A673 (cell line): Measurements from ENCODE around the gene OR2C3. TPM values are rescaled to one million over a fixed set of nuclear protein-coding genes. Genes with fewer than 3 reads are reported as not detected.

Experiments used
- BruUV-seq: library from RNA; stranded (reverse); fragments of 400-500 nt; replicated peaks from 2 replicates; lab custom pipeline; 2021; lab: Mats Ljungman, UMichigan
- CTCF ChIA-PET: fragments of 300-600 bp; sonication (Branson Sonifier 250); formaldehyde crosslinking; loops from one replicate; lab custom pipeline; 2022; ENCODE audit warnings: antibody characterized with exemption; lab: Charles Lee
- POLR2A ChIA-PET: fragments of 300-600 bp; sonication (Branson Sonifier 250); formaldehyde crosslinking; loops from one replicate; lab custom pipeline; 2022; ENCODE audit warnings: antibody characterized with exemption; ENCODE audit not compliant: low non-redundant PET; lab: Charles Lee
- DNase-seq: peaks from one replicate; pipeline ENCODE4 v3.0.0-alpha.2; 2015; ENCODE audit warnings: low spot score
- H3K27ac ChIP-seq: fragments of 200-600 bp; sonication (generic); 2 replicates; pipeline ENCODE4 v1.5.1; 2016; ENCODE audit warnings: mixed run types, low read depth, mild to moderate bottlenecking, mixed read lengths, antibody characterized with exemption, low read length; ENCODE audit not compliant: poor library complexity, severe bottlenecking
- H3K27me3 ChIP-seq: fragments of 200-600 bp; sonication (generic); replicated peaks from 2 replicates; pipeline ENCODE4 v1.6.1; 2017; ENCODE audit warnings: mixed run types, low read depth, mild to moderate bottlenecking, mixed read lengths, antibody characterized with exemption, low read length; ENCODE audit not compliant: insufficient read depth, poor library complexity
- H3K36me3 ChIP-seq: fragments of 200-600 bp; sonication (generic); 2 replicates; pipeline ENCODE4 v1.6.1; 2016; ENCODE audit warnings: mixed run types, mild to moderate bottlenecking, mixed read lengths, antibody characterized with exemption, low read length; ENCODE audit not compliant: insufficient read depth, poor library complexity, severe bottlenecking
- H3K4me1 ChIP-seq: fragments of 200-600 bp; sonication (generic); 2 replicates; pipeline ENCODE4 v1.6.1; 2017; ENCODE audit warnings: mixed run types, mild to moderate bottlenecking, mixed read lengths, antibody characterized with exemption, low read length; ENCODE audit not compliant: insufficient read depth, poor library complexity, severe bottlenecking
- H3K4me3 ChIP-seq: fragments of 200-600 bp; sonication (generic); 2 replicates; pipeline ENCODE4 v1.5.1; 2016; ENCODE audit warnings: low read depth, mixed run types, mild to moderate bottlenecking, mixed read lengths, low read length; ENCODE audit not compliant: poor library complexity, severe bottlenecking
- H3K9me3 ChIP-seq: fragments of 200-600 bp; sonication (generic); 2 replicates; pipeline ENCODE4 v1.6.1; 2016; ENCODE audit warnings: mixed run types, low read depth, mild to moderate bottlenecking, mixed read lengths, antibody characterized with exemption, low read length; ENCODE audit not compliant: poor library complexity, severe bottlenecking
- EZH2 ChIP-seq: fragments of 200-600 bp; sonication (generic); IDR thresholded peaks from 2 replicates; pipeline ENCODE4 v1.6.1; 2017; ENCODE audit warnings: borderline replicate concordance, low read depth, mild to moderate bottlenecking, mixed read lengths, antibody characterized with exemption, low read length; ENCODE audit not compliant: poor library complexity, severe bottlenecking
- intact Hi-C: fragments of 100-400 bp; cut with micrococcal nuclease; formaldehyde crosslinking; loops from one replicate; pipeline ENCODE4 v1.10.0; 2022; ENCODE audit not compliant: unreplicated experiment
- total RNA-seq: library from RNA; stranded (reverse); gene quantifications from 2 replicates; pipeline ENCODE4 v1.2.3, GENCODE V29; 2021
- TF ChIP-seq, protein P1 (sequence below): fragments of 300-800, 200-600 bp; sonication (generic); conservative IDR thresholded peaks from 2 replicates; pipeline ENCODE4 v1.5.1; 2017; ENCODE audit warnings: low read depth, mild to moderate bottlenecking, antibody characterized with exemption, low read length, moderate library complexity, mixed read lengths

OR2C3 gene
- total RNA-seq, 1 experiment from 2014 or later, result not detected

DNA sequence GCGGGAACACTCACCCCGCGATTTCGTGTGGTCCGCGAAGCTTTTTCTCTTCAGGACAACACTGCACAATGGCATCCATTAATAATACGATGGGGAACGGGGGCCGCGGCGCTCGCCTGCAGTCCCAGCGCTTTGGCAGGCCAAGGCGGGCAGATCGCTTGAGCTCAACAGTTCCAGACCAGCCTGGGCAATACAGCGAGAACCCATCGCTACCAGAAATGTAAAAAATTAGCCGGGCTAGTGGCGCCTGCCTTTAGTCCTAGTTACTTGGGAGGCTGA, 17.7 kb downstream of the OR2C3 start:
- intact Hi-C loops, result no loop called here
- no peaks in the 10 kb centered on the region for H3K9me3 ChIP-seq
- H3K27me3 ChIP-seq, result no peaks in the 10 kb centered on the region
- no peak overlapping the region for H3K27ac ChIP-seq
- no peaks in the 10 kb centered on the region for H3K4me1 ChIP-seq
- no TSS peak for BruUV-seq
- ChIA-PET POLR2A (no interaction called here), CTCF (no interaction called here)
- TF ChIP-seq, protein P1, sequence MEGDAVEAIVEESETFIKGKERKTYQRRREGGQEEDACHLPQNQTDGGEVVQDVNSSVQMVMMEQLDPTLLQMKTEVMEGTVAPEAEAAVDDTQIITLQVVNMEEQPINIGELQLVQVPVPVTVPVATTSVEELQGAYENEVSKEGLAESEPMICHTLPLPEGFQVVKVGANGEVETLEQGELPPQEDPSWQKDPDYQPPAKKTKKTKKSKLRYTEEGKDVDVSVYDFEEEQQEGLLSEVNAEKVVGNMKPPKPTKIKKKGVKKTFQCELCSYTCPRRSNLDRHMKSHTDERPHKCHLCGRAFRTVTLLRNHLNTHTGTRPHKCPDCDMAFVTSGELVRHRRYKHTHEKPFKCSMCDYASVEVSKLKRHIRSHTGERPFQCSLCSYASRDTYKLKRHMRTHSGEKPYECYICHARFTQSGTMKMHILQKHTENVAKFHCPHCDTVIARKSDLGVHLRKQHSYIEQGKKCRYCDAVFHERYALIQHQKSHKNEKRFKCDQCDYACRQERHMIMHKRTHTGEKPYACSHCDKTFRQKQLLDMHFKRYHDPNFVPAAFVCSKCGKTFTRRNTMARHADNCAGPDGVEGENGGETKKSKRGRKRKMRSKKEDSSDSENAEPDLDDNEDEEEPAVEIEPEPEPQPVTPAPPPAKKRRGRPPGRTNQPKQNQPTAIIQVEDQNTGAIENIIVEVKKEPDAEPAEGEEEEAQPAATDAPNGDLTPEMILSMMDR, result no peak
- H3K4me3 ChIP-seq, result no peak overlapping the region
- H3K36me3 ChIP-seq, result no peaks in the 10 kb centered on the region
- no peak for DNase-seq

DNA sequence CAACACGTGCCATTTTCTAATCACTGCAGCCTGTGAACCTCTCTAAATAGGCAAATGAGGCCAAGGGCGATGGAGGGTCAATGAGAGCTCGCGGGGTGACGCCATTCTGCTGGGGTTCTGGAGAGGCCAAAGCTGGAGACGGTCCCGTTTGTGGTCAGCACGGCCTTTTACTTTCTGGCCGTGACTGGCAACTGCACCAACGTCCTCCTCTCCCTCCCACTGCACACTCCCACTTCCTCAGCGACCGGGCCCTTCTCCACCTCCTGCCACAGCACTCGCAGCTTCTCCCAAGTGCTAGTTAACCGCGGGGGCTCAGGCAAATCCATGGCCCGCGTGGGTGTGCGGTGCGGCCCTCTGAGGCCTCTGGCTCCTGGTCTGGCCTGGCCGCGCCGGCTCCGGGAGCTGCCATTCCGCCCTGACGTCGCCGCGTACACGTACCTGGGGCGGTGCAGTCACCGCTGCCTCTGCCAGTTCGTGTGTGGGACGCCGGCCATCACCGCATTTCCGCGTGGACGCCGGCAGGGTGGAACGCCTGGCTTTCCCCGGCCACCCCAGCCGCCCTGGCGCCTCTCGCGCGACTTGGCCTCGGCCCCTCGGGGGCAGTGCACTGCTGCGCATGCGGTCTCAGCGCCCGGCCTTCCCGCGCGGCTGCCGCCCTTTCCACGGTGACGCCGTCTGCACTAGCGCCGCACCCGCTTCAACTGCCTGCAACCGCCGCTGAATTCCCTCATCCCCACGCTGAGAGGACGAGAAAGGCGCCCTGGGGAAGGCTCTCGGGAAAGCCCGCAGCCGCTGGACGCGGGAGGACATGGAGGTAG, 18.2 kb downstream of the OR2C3 start:
- Histone ChIP-seq H3K4me3 (no peak overlapping the region), H3K27me3 (no peaks in the 10 kb centered on the region), H3K4me1 (no peaks in the 10 kb centered on the region), H3K9me3 (no peaks in the 10 kb centered on the region), H3K27ac (no peak overlapping the region), H3K36me3 (no peaks in the 10 kb centered on the region)
- intact Hi-C loops, result no loop called here
- no TSS peak for BruUV-seq
- ChIA-PET CTCF (no interaction called here), POLR2A (no interaction called here)
- DNase-seq, result no peak
- TF ChIP-seq, protein P1, result no peak
- no peak for TF ChIP-seq EZH2

DNA sequence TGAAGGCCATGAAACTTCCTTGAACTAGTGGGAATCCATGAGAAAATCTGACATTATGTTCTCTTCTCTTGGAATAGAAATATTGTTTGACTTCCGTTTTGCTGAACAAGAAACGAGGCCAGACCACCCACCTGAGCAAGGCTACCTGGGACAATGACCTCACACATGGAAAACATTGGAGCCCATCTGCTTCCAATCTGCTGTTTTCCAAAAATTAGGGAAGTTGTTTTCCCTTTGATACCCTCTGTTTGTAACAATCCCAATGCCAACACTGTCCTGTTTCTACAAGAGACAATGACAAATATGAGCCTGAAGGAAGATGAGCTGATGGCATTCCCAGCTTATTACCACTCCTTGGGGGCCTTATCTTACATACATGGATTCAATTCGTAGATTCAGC, 29.4 kb downstream of the OR2C3 start:
- BruUV-seq, result no TSS peak
- no peak for DNase-seq
- Histone ChIP-seq H3K27ac (no peak overlapping the region), H3K4me3 (no peak overlapping the region), H3K9me3 (no peaks in the 10 kb centered on the region), H3K27me3 (no peaks in the 10 kb centered on the region), H3K4me1 (no peaks in the 10 kb centered on the region), H3K36me3 (no peaks in the 10 kb centered on the region)
- ChIA-PET CTCF (no interaction called here), POLR2A (no interaction called here)
- intact Hi-C loops, result no loop called here
- TF ChIP-seq, protein P1, result no peak
- TF ChIP-seq EZH2, result no peak
